Activated CD8-positive, alpha-beta T cell treated with anti-CD3 and anti-CD28 coated beads, Interleukin-2, amount 10 ng/mL, durations not matched to agents 7 days and 5 days (primary cell): ENCODE data around the gene FAM13C. TPM values are rescaled to one million over a fixed set of nuclear protein-coding genes. Genes with fewer than 3 reads are reported as not detected.

Experiments used
- ATAC-seq: fragments of 150-1000 bp; cut with Tn5 transposase; one replicate; pipeline ENCODE4 v1.10.0; 2021; ENCODE audit warnings: moderate library complexity
- CTCF ChIA-PET: fragments of 350-600 bp; sonication (Branson Sonifier 250); formaldehyde crosslinking; loops from one replicate; lab custom pipeline; 2021; ENCODE audit warnings: antibody characterized with exemption; lab: Charles Lee
- POLR2A ChIA-PET: fragments of 350-600 bp; sonication (Branson Sonifier 250); formaldehyde crosslinking; loops from one replicate; lab custom pipeline; 2021; ENCODE audit warnings: antibody characterized with exemption; lab: Charles Lee
- DNase-seq: peaks from one replicate; pipeline ENCODE4 v3.0.0-alpha.2; 2020
- H3K27ac Mint-ChIP-seq: one replicate; pipeline ENCODE4 v1.8.0; 2021; ENCODE audit warnings: mild to moderate bottlenecking, mixed read lengths
- H3K27me3 Mint-ChIP-seq: one replicate; pipeline ENCODE4 v1.8.0; 2021; ENCODE audit warnings: low read depth, mixed read lengths
- H3K36me3 Mint-ChIP-seq: one replicate; pipeline ENCODE4 v1.8.0; 2021; ENCODE audit warnings: low read depth, mixed read lengths
- H3K4me1 Mint-ChIP-seq: one replicate; pipeline ENCODE4 v1.8.0; 2021; ENCODE audit warnings: low read depth, mixed read lengths
- H3K4me3 Mint-ChIP-seq: one replicate; pipeline ENCODE4 v1.8.0; 2021; ENCODE audit warnings: mild to moderate bottlenecking, mixed read lengths
- H3K9me3 Mint-ChIP-seq: one replicate; pipeline ENCODE4 v1.8.0; 2022; ENCODE audit warnings: mixed read lengths; ENCODE audit not compliant: insufficient read depth
- total RNA-seq, 2 experiments: library from RNA; stranded (reverse); gene quantifications; one replicate each; pipeline ENCODE4 v1.2.3, GENCODE V29; 2021

The FAM13C gene
- total RNA-seq, 2 experiments from 2014 or later, result not detected

GRCh38 chr10:59269651-59270050 is 92.7 kb downstream of the FAM13C start:
- no peak for DNase-seq
- ChIA-PET POLR2A (no interaction called here), CTCF (no interaction called here)
- Mint-ChIP-seq H3K9me3 (no peaks in the 10 kb centered on the region), H3K27ac (no peak overlapping the region), H3K4me3 (no peak overlapping the region), H3K4me1 (no peaks in the 10 kb centered on the region), H3K36me3 (no peaks in the 10 kb centered on the region), H3K27me3 (no peaks in the 10 kb centered on the region)
- no peak for ATAC-seq

- CTCF ChIA-PET, result no interaction called here
- no peaks in the 10 kb centered on the region for H3K9me3 Mint-ChIP-seq
- ATAC-seq, result no peak
- no peaks in the 10 kb centered on the region for H3K4me1 Mint-ChIP-seq
- no peaks in the 10 kb centered on the region for H3K36me3 Mint-ChIP-seq
- H3K27me3 Mint-ChIP-seq, result no peaks in the 10 kb centered on the region
- POLR2A ChIA-PET, result no interaction called here
- DNase-seq, result no peak
- no peak overlapping the region for H3K27ac Mint-ChIP-seq
- H3K4me3 Mint-ChIP-seq, result no peak overlapping the region
Measured at GRCh38 chr10:59268460-59268859, 93.9 kb downstream of the FAM13C start.

GRCh38 chr10:59266321-59266720 is 96.0 kb downstream of the FAM13C start:
- Mint-ChIP-seq H3K27me3 (no peaks in the 10 kb centered on the region), H3K36me3 (no peaks in the 10 kb centered on the region), H3K4me1 (no peaks in the 10 kb centered on the region), H3K4me3 (no peak overlapping the region), H3K9me3 (no peaks in the 10 kb centered on the region), H3K27ac (no peak overlapping the region)
- no peak for DNase-seq
- CTCF ChIA-PET, result no interaction called here
- POLR2A ChIA-PET, result no interaction called here
- ATAC-seq, result no peak

- DNase-seq, result no peak
- CTCF ChIA-PET, result no interaction called here
- H3K27me3 Mint-ChIP-seq, result no peaks in the 10 kb centered on the region
- no peak for ATAC-seq
- POLR2A ChIA-PET, result no interaction called here
- H3K4me1 Mint-ChIP-seq, result no peaks in the 10 kb centered on the region
- no peak overlapping the region for H3K4me3 Mint-ChIP-seq
- H3K9me3 Mint-ChIP-seq, result no peaks in the 10 kb centered on the region
- H3K27ac Mint-ChIP-seq, result no peak overlapping the region
- H3K36me3 Mint-ChIP-seq, result no peaks in the 10 kb centered on the region
Measured at GRCh38 chr10:59265141-59265540, 97.2 kb downstream of the FAM13C start.

- ChIA-PET CTCF (no interaction called here), POLR2A (no interaction called here)
- Mint-ChIP-seq H3K36me3 (no peaks in the 10 kb centered on the region), H3K27ac (no peak overlapping the region), H3K9me3 (no peaks in the 10 kb centered on the region), H3K4me1 (no peaks in the 10 kb centered on the region), H3K27me3 (no peaks in the 10 kb centered on the region), H3K4me3 (no peak overlapping the region)
- ATAC-seq (no peak), DNase-seq (no peak)
Measured at GRCh38 chr10:59258890-59259289, 103.5 kb downstream of the FAM13C start.

GRCh38 chr10:59257224-59257623 is 105.1 kb downstream of the FAM13C start:
- ChIA-PET POLR2A (no interaction called here), CTCF (no interaction called here)
- Mint-ChIP-seq H3K36me3 (no peaks in the 10 kb centered on the region), H3K4me3 (no peak overlapping the region), H3K9me3 (no peaks in the 10 kb centered on the region), H3K4me1 (no peaks in the 10 kb centered on the region), H3K27ac (no peak overlapping the region), H3K27me3 (no peaks in the 10 kb centered on the region)
- DNase-seq (no peak), ATAC-seq (no peak)

- ChIA-PET CTCF (no interaction called here), POLR2A (no interaction called here)
- ATAC-seq, result no peak
- no peak for DNase-seq
- Mint-ChIP-seq H3K36me3 (no peaks in the 10 kb centered on the region), H3K27ac (no peak overlapping the region), H3K4me1 (no peaks in the 10 kb centered on the region), H3K4me3 (no peak overlapping the region), H3K27me3 (no peaks in the 10 kb centered on the region), H3K9me3 (no peaks in the 10 kb centered on the region)
Measured at GRCh38 chr10:59255463-59255862, 106.9 kb downstream of the FAM13C start.

- DNase-seq, result no peak
- POLR2A ChIA-PET, result no interaction called here
- Mint-ChIP-seq H3K27ac (no peak overlapping the region), H3K9me3 (no peaks in the 10 kb centered on the region), H3K4me3 (no peak overlapping the region), H3K27me3 (no peaks in the 10 kb centered on the region), H3K4me1 (no peaks in the 10 kb centered on the region), H3K36me3 (no peaks in the 10 kb centered on the region)
- CTCF ChIA-PET, result no interaction called here
- no peak for ATAC-seq
Measured at GRCh38 chr10:59252491-59252890, 109.9 kb downstream of the FAM13C start.

GRCh38 chr10:59245686-59246085 is 116.7 kb downstream of the FAM13C start:
- CTCF ChIA-PET, result no interaction called here

GRCh38 chr10:59244871-59245270 is 117.5 kb downstream of the FAM13C start:
- ATAC-seq, result no peak
- ChIA-PET POLR2A (no interaction called here), CTCF (no interaction called here)
- Mint-ChIP-seq H3K4me1 (no peaks in the 10 kb centered on the region), H3K4me3 (no peak overlapping the region), H3K27me3 (no peaks in the 10 kb centered on the region), H3K36me3 (no peaks in the 10 kb centered on the region), H3K9me3 (no peaks in the 10 kb centered on the region), H3K27ac (no peak overlapping the region)
- DNase-seq, result no peak

More at GRCh38 chr10:59245686-59246085, 116.7 kb downstream of the FAM13C start:
- H3K36me3 Mint-ChIP-seq, result no peaks in the 10 kb centered on the region
- H3K4me3 Mint-ChIP-seq, result no peak overlapping the region
- no peaks in the 10 kb centered on the region for H3K9me3 Mint-ChIP-seq
- POLR2A ChIA-PET, result no interaction called here
- no peak for DNase-seq
- no peaks in the 10 kb centered on the region for H3K4me1 Mint-ChIP-seq
- H3K27ac Mint-ChIP-seq, result no peak overlapping the region
- no peak for ATAC-seq
- H3K27me3 Mint-ChIP-seq, result no peaks in the 10 kb centered on the region

GRCh38 chr10:59243611-59244195 is 118.6 kb downstream of the FAM13C start:
- H3K36me3 Mint-ChIP-seq, result no peaks in the 10 kb centered on the region
- H3K27me3 Mint-ChIP-seq, result no peaks in the 10 kb centered on the region
- no peaks in the 10 kb centered on the region for H3K4me1 Mint-ChIP-seq
- ChIA-PET POLR2A (interaction anchor here (0.6 kb wide), 1 partner anchor 63 kb away, joined by 3 read pairs; no protein-coding TSS in a partner anchor), CTCF (no interaction called here)
- H3K4me3 Mint-ChIP-seq, result no peak overlapping the region
- H3K9me3 Mint-ChIP-seq, result no peaks in the 10 kb centered on the region
- no peak overlapping the region for H3K27ac Mint-ChIP-seq
- ATAC-seq (no peak), DNase-seq (no peak)

- Mint-ChIP-seq H3K9me3 (no peaks in the 10 kb centered on the region), H3K27me3 (no peaks in the 10 kb centered on the region), H3K4me1 (no peaks in the 10 kb centered on the region), H3K4me3 (no peak overlapping the region), H3K36me3 (no peaks in the 10 kb centered on the region), H3K27ac (no peak overlapping the region)
- POLR2A ChIA-PET, result interaction anchor here (0.6 kb wide), 1 partner anchor 63 kb away, joined by 3 read pairs; no protein-coding TSS in a partner anchor
- DNase-seq, result no peak
- CTCF ChIA-PET, result no interaction called here
- ATAC-seq, result no peak
Measured at GRCh38 chr10:59242991-59243390, 119.4 kb downstream of the FAM13C start.

GRCh38 chr10:59242057-59242456 is 120.3 kb downstream of the FAM13C start:
- no peak overlapping the region for H3K4me3 Mint-ChIP-seq
- ChIA-PET POLR2A (no interaction called here), CTCF (no interaction called here)
- H3K4me1 Mint-ChIP-seq, result no peaks in the 10 kb centered on the region
- ATAC-seq (no peak), DNase-seq (no peak)
- H3K27ac Mint-ChIP-seq, result no peak overlapping the region
- no peaks in the 10 kb centered on the region for H3K27me3 Mint-ChIP-seq
- H3K36me3 Mint-ChIP-seq, result no peaks in the 10 kb centered on the region
- H3K9me3 Mint-ChIP-seq, result no peaks in the 10 kb centered on the region
